Heart left ventricle (tissue), 16 donors: Measurements from ENCODE around the gene NEU1. TPM values are rescaled to one million over a fixed set of nuclear protein-coding genes. Genes with fewer than 3 reads are reported as not detected.
"Not testable (repeated sequence)": the region's sequence is repeated elsewhere in the genome, so short reads cannot be mapped to it uniquely, and the experiment has no call there.

Experiments
- ATAC-seq, 4 donors: fragments of 200-7000 bp; cut with Tn5 transposase; one replicate each; pipeline ENCODE4 v1.9.1; 2020 to 2022; ENCODE audit warnings: moderate library complexity in 4 of 4, mild to moderate bottlenecking in 3 of 4, moderate number of reproducible peaks in 1 of 4
- DNase-seq, 5 donors: peaks; one replicate each; pipeline ENCODE4 v3.0.0-alpha.2; 2020
- H3K27ac ChIP-seq, 12 donors: fragments of 200-600 bp; sonication (generic) in 4 of 12; one replicate each; pipeline versions ENCODE4 v1.5.0 to v1.8.0; 2016 to 2022; ENCODE audit warnings: mild to moderate bottlenecking in 2 of 12
- H3K27me3 ChIP-seq, 9 donors: fragments of 200-600 bp; sonication (generic) in 2 of 9; one replicate each; pipeline versions ENCODE4 v1.5.1 to v1.8.0; 2016 to 2022; ENCODE audit warnings: mild to moderate bottlenecking in 3 of 9
- H3K36me3 ChIP-seq, 9 donors: fragments of 200-600 bp; sonication (generic) in 2 of 9; one replicate each; pipeline versions ENCODE4 v1.5.0 to v1.8.0; 2018 to 2022; ENCODE audit warnings: mild to moderate bottlenecking in 2 of 9
- H3K4me1 ChIP-seq, 12 donors: fragments of 200-600 bp; sonication (generic) in 4 of 12; one replicate each; pipeline versions ENCODE4 v1.5.0 to v1.8.0; 2016 to 2022; ENCODE audit warnings: mild to moderate bottlenecking in 3 of 12
- H3K4me3 ChIP-seq, 12 donors: fragments of 200-600 bp; sonication (generic) in 4 of 12; one replicate each; pipeline versions ENCODE4 v1.5.0 to v1.8.0; 2017 to 2022; ENCODE audit warnings: mild to moderate bottlenecking in 9 of 12, moderate library complexity in 4 of 12
- H3K9me3 ChIP-seq, 12 donors: fragments of 200-600 bp; sonication (generic) in 4 of 12; one replicate each; pipeline versions ENCODE4 v1.5.0 to v1.8.0; 2016 to 2022; ENCODE audit warnings: mild to moderate bottlenecking in 1 of 12
- CTCF ChIP-seq, 12 donors: fragments of 200-600 bp; sonication (generic) in 4 of 12; IDR thresholded peaks; one replicate each; pipeline versions ENCODE4 v1.5.0 to v1.8.0; 2018 to 2022; ENCODE audit warnings: antibody characterized with exemption in 12 of 12, mild to moderate bottlenecking in 5 of 12
- POLR2A ChIP-seq, 2 donors: fragments of 450-650 bp; IDR thresholded peaks; one replicate each; pipeline ENCODE4 v1.6.1; 2017; ENCODE audit warnings: antibody characterized with exemption in 2 of 2, mild to moderate bottlenecking in 2 of 2, moderate library complexity in 2 of 2
- WGBS, 4 donors: extraction: QIAGEN DNeasy Blood & Tissue Kit in 2 of 4; methylation state at CpG; one replicate each; pipeline versions ENCODE4 v1.1.5 to v1.1.7; 2013 to 2018; 5-methylcytosine and 5-hydroxymethylcytosine counted together
- intact Hi-C, 10 donors: fragments of 100-400 bp; cut with DNase I; formaldehyde crosslinking; loops; one replicate each; pipeline versions ENCODE4 v1.11.1 to v1.14.2; 2022
- polyA plus RNA-seq, 2 donors: library from polyadenylated mRNA; stranded (reverse); fragments of 200-250 nt; gene quantifications; one replicate each; pipeline ENCODE4 v1.2.3, GENCODE V29; 2013
- total RNA-seq, 9 donors: library from RNA; depleted of rRNA in 2 of 9; stranded (reverse); fragments of >200 nt in 2 of 9; fragmentation: NEBNext Ultra II Directional in 3 of 9; extraction: Animal tissue kit (Norgen Biotek cat#: 25700) in 3 of 9; gene quantifications; one replicate each; pipeline versions ENCODE4 v1.1.0 to v1.2.4, GENCODE V29; 2016 to 2023
- donor health status: ischemic (EF 13 %, LVEDD 7.1; RV severe dilation, severe dysfunction).
- donor health status: healthy with polysubstance abuse.
- donor health status: DM: no; HTN: yes; CAD: no.
- donor health status: DM: no; HTN: no; CAD: no.
- donor health status: ischemic (EF 25% LVEDD 6.9; RV normal size, moderate dysfunction).
- donor health status: ischemic (EF 25% LVEDD 5.7; RV mildly dilated, moderate dysfunction).
- donor health status: healthy.
- donor health status: DM: yes; HTN: yes; CAD: no.
- donor health status: ischemic (EF 35%, LVEDD 5.7; RV mildly dilated, moderate dysfunction).
- donor health status: nonischemic (EF 11% LVEDD 7.7; RV severe dilation, severe dysfunction).
- donor health status: DM: yes; HTN: yes; CAD: no.
- donor health status: PGD.
- donor health status: ischemic (EF 29% LVEDD 5.4; RV normal size, mild dysfunction).
- donor health status: nonischemic (EF 23%, LVEDD 6.1; RV moderate dilation, normal function).

Gene NEU1
- total and polyA plus RNA-seq, 11 donors, result 18.7 to 63.1 (median 27.6) TPM

- no peaks in the 10 kb centered on the region for H3K27me3 ChIP-seq
- no peak for ATAC-seq
- intact Hi-C loops, result loop anchor here in 1 of 10 donors (10.0 kb wide), 1 partner anchor 176 kb away; the partner anchor contains the start of gene LY6G5C
- 93 to 96% (median 94%) methylated on average over 7 of the region's 7 CpGs for WGBS, 4 donors
- no peak overlapping the region for H3K27ac ChIP-seq
- no peak for TF ChIP-seq POLR2A (IDR thresholded peaks at IDR 0.05)
- no peak for TF ChIP-seq CTCF (IDR thresholded peaks at IDR 0.05)
- H3K4me1 ChIP-seq, result peaks cover 0 to 24% (median 16%) of the 10 kb centered on the region in 12 donors
- H3K4me3 ChIP-seq, result no peak overlapping the region
- DNase-seq, result no peak
- peaks cover 0 to 49% (median 41%) of the 10 kb centered on the region in 9 donors for H3K36me3 ChIP-seq
- H3K9me3 ChIP-seq, result no peaks in the 10 kb centered on the region
Measured at GRCh38 chr6:31861150-31861549, 1.5 kb downstream of the NEU1 start.

GRCh38 chr6:31860349-31860748 lies 2.3 kb downstream of the NEU1 start:
- ATAC-seq (no peak), DNase-seq (no peak)
- H3K9me3 ChIP-seq, result no peaks in the 10 kb centered on the region
- no peak overlapping the region for H3K4me3 ChIP-seq
- H3K36me3 ChIP-seq, result peaks cover 0 to 53% (median 41%) of the 10 kb centered on the region in 9 donors
- H3K27me3 ChIP-seq, result no peaks in the 10 kb centered on the region
- 92 to 97% (median 94%) methylated on average over 12 to 13 of the region's 13 CpGs for WGBS, 4 donors
- intact Hi-C loops, result loop anchor here in 1 of 10 donors (10.0 kb wide), 1 partner anchor 176 kb away; the partner anchor contains the start of gene LY6G5C
- TF ChIP-seq POLR2A (IDR thresholded peaks at IDR 0.05), result no peak
- H3K4me1 ChIP-seq, result peaks cover 0 to 24% (median 16%) of the 10 kb centered on the region in 12 donors
- no peak overlapping the region for H3K27ac ChIP-seq

- no peak for TF ChIP-seq CTCF (IDR thresholded peaks at IDR 0.05)
- no peak for TF ChIP-seq POLR2A (IDR thresholded peaks at IDR 0.05)
Measured at GRCh38 chr6:31859923-31860322, 2.7 kb downstream of the NEU1 start.

GRCh38 chr6:31858707-31859106 lies 3.9 kb downstream of the NEU1 start:
- no peak overlapping the region for H3K27ac ChIP-seq
- intact Hi-C loops, result no loop called here
- no peak for ATAC-seq
- no peak for DNase-seq
- no peak overlapping the region for H3K4me3 ChIP-seq
- no peak for TF ChIP-seq CTCF (IDR thresholded peaks at IDR 0.05)
- TF ChIP-seq POLR2A (IDR thresholded peaks at IDR 0.05), result no peak
- WGBS, 4 donors, result 89 to 97% (median 97%) methylated on average over 8 of the region's 8 CpGs
- no peaks in the 10 kb centered on the region for H3K27me3 ChIP-seq
- H3K9me3 ChIP-seq, result no peaks in the 10 kb centered on the region
- H3K4me1 ChIP-seq, result peaks cover 0 to 17% (median 13%) of the 10 kb centered on the region in 12 donors
- peaks cover 0 to 54% (median 41%) of the 10 kb centered on the region in 9 donors for H3K36me3 ChIP-seq

More at GRCh38 chr6:31859923-31860322, 2.7 kb downstream of the NEU1 start:
- peaks cover 0 to 54% (median 41%) of the 10 kb centered on the region in 9 donors for H3K36me3 ChIP-seq
- peaks cover 0 to 24% (median 16%) of the 10 kb centered on the region in 12 donors for H3K4me1 ChIP-seq
- WGBS, 4 donors, result 90 to 94% (median 92%) methylated on average over 10 to 11 of the region's 11 CpGs
- H3K9me3 ChIP-seq, result no peaks in the 10 kb centered on the region
- H3K27ac ChIP-seq, result no peak overlapping the region
- no peak overlapping the region for H3K4me3 ChIP-seq
- ATAC-seq, result no peak
- no peaks in the 10 kb centered on the region for H3K27me3 ChIP-seq
- intact Hi-C loops, result loop anchor here in 1 of 10 donors (10.0 kb wide), 1 partner anchor 175 kb away; the partner anchor contains the start of gene LY6G5C
- no peak for DNase-seq

- H3K27me3 ChIP-seq, intact Hi-C loops, ATAC-seq, H3K9me3 ChIP-seq, DNase-seq, H3K27ac ChIP-seq, H3K4me3 ChIP-seq: not testable (repeated sequence)
- H3K36me3 ChIP-seq, result peaks cover 0 to 54% (median 41%) of the 10 kb centered on the region in 9 donors
- 84 to 97% (median 93%) methylated on average over 8 of the region's 8 CpGs for WGBS, 4 donors
- peaks cover 0 to 12% (median 8%) of the 10 kb centered on the region in 12 donors for H3K4me1 ChIP-seq
Measured at GRCh38 chr6:31857774-31858173, 4.8 kb downstream of the NEU1 start.

GRCh38 chr6:31851980-31852718 lies 10.5 kb downstream of the NEU1 start:
- H3K9me3 ChIP-seq, H3K4me3 ChIP-seq, DNase-seq, H3K27me3 ChIP-seq, ATAC-seq, H3K4me1 ChIP-seq, intact Hi-C loops, H3K27ac ChIP-seq: not testable (repeated sequence)
- 78 to 91% (median 89%) methylated on average over 14 to 35 of the region's 35 CpGs for WGBS, 4 donors
- peaks cover 0 to 13% (median 3%) of the 10 kb centered on the region in 9 donors for H3K36me3 ChIP-seq
